Measurements from ENCODE around the gene DECR2. TPM values are rescaled to one million over a fixed set of nuclear protein-coding genes. Genes with fewer than 3 reads are reported as not detected.

Gene DECR2
- total RNA-seq, 1 donor from 2014 or later, result 21.5 TPM

DNA sequence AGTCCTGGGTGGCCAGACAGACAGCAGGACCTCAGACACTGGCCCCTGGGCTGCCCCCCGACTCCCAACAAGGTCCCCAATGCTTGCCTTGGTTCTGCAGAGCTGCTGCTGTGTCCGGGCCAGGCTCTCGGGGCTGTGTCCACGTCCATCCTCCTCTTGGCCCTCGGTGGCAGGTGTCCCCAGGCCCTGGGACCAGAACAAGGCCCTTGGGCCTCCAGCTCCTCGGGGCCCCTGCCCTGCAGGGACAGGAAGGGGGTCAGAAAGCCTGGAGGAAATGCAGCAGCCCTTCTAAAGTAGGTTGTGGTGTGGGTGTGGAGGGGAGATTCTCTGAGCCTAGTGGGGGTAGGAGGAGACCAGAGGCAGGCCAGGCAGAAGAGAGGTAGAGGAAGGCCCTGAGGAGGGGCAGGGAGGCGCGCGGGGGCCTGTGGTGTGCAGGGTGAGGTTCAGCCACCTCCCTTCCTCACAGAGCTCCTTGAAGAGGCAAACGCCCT lies 46.7 kb upstream of the DECR2 start:
- Mint-ChIP-seq H3K36me3 (peaks cover 6% of the 10 kb centered on the region), H3K4me1 (ENCODE audit: unreplicated experiment) (peaks cover 6% of the 10 kb centered on the region), H3K4me3 (no peak overlapping the region), H3K27ac (no peak overlapping the region), H3K27me3 (no peaks in the 10 kb centered on the region), H3K9me3 (no peaks in the 10 kb centered on the region)
- TF ChIP-seq, protein P1, sequence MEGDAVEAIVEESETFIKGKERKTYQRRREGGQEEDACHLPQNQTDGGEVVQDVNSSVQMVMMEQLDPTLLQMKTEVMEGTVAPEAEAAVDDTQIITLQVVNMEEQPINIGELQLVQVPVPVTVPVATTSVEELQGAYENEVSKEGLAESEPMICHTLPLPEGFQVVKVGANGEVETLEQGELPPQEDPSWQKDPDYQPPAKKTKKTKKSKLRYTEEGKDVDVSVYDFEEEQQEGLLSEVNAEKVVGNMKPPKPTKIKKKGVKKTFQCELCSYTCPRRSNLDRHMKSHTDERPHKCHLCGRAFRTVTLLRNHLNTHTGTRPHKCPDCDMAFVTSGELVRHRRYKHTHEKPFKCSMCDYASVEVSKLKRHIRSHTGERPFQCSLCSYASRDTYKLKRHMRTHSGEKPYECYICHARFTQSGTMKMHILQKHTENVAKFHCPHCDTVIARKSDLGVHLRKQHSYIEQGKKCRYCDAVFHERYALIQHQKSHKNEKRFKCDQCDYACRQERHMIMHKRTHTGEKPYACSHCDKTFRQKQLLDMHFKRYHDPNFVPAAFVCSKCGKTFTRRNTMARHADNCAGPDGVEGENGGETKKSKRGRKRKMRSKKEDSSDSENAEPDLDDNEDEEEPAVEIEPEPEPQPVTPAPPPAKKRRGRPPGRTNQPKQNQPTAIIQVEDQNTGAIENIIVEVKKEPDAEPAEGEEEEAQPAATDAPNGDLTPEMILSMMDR (conservative IDR thresholded peaks at IDR 0.05), result no peak
- no peak for DNase-seq (ENCODE audit: extremely low spot score, unreplicated experiment)

DNA sequence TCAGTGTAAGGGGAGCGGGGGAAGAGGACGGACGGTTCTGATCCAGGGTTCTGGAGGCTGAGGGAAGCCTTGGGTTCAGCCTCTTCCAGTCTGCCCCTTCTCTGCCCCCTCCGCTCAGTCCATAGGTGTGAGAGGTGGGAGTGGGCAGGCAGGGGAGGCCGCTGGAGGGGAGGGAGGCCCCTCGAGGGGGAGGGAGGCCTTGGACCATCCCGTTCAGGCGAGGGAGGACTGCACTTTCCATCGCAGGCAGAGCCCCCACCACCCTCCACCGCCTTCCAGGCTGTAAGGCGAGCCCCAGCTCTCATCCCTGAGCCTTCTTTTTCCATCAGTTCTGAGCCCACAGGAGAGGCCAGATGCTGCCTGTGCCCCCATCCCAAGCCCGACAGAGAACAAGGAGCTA lies 44.9 kb upstream of the DECR2 start:
- TF ChIP-seq, protein P1 (conservative IDR thresholded peaks at IDR 0.05), result no peak
- Mint-ChIP-seq H3K4me1 (ENCODE audit: unreplicated experiment) (no peaks in the 10 kb centered on the region), H3K27me3 (no peaks in the 10 kb centered on the region), H3K36me3 (no peaks in the 10 kb centered on the region), H3K27ac (no peak overlapping the region), H3K4me3 (no peak overlapping the region), H3K9me3 (no peaks in the 10 kb centered on the region)
- DNase-seq (ENCODE audit: extremely low spot score, unreplicated experiment), result no peak

DNA sequence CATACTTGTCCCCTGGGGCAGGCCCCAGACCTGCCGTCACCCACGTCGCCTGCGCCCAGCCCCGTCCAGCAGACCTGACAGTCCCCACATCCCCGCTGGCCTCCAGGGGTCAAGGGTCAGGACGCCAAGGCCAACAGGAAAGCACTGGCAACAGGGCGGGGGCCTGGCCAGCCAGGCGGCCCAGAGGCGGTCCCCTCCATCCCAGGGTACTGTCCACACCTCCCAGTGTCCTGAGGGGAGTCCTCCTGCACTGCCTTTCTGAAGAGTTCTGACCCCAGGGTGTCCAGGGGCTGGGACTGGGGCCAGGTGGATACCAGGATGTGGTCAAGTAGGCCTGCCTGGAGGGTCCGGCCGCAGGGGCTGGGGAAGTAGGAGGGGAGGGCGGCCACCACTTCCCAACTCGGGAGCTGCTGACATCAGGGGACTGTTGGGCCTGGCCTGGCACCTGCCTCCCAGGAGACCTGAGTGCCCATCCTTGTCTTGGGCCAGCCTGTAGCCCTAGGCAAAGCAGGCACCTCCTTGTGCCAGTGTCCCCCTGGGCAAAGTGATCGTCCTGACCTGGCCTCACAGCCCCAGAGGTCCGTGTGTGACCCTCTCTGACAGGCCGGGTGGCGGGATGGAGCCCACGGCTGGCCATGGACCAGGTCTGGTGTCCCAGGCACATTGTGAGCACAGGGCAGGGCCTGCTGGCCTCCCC lies 42.5 kb upstream of the DECR2 start:
- no peaks in the 10 kb centered on the region for H3K9me3 Mint-ChIP-seq
- DNase-seq (ENCODE audit: extremely low spot score, unreplicated experiment), result no peak
- no peak overlapping the region for H3K27ac Mint-ChIP-seq
- H3K4me1 Mint-ChIP-seq (ENCODE audit: unreplicated experiment), result peaks cover 6% of the 10 kb centered on the region
- no peaks in the 10 kb centered on the region for H3K36me3 Mint-ChIP-seq
- peaks cover 3% of the 10 kb centered on the region for H3K27me3 Mint-ChIP-seq
- no peak overlapping the region for H3K4me3 Mint-ChIP-seq
- TF ChIP-seq, protein P1 (conservative IDR thresholded peaks at IDR 0.05), result no peak

DNA sequence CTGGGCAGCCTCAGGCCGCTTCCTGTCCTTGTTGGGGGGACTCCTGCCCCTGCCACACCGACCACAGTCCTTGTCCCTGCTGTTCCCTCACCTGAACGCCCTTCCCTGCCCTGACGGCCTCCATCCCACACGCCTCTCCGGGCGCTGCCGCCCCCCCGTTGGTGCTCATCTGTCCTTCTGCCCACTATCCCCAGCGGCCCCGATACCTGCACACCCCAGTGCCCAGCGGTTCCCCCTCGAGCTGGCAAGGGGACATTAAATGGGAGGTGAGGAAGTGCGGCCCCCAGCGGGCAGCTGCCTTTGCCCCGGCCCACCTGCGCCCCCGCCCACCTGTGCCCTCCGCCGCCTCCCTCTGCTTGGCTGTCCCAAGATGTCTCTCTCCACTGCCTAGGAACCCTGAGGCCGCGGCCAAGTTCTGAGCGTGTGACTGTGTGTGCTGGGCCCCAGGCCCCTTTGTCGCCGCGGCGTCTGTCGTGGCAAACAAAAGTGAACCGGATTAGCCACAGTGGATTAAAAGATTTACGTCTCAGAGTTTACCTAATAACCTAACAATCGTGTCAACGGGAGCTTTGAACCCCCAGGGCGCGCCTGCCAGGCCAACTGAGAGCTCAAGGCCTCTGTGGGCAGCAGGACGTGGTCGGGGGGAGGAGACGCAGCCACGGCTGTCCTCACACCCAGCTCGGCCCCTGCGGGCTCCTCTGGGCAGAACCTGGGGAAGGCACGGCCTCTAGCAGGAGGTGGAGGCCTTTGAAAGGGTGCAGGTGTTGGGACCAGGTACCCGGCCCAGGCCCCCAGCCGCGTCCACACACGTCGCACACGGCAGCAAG lies 41.6 kb upstream of the DECR2 start:
- Mint-ChIP-seq H3K36me3 (no peaks in the 10 kb centered on the region), H3K9me3 (no peaks in the 10 kb centered on the region), H3K27ac (no peak overlapping the region)

DNA sequence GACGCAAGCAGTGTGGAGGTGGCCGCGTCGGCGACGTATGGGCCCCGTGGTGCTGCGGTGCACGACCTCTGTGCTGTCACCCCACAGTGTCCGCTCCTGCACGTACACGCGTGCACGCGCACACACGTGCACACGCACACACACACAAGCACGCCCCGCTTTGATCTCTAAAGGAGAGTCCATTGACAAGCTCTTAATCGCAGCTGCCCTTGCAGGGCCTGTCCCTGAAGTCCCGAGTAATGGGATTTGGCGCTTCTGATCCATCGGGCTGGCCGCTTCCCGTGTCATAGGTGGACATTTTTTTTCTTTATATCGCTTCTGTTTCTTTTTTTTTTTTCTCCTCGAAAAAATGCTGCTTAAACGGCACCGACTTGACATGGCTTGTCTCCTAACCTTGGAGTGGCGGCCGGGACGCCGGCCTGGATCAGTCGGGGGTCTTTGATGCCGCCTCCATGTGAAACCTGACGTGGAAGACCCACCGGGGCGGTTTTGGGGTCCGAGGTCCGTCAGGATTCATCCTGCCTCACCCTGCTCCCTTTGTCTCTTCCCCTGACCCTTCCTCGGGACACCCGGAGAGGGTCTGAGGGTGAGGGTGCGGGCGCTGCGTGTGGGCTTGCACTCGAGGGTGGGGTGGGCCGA lies 40.9 kb upstream of the DECR2 start:
- H3K27ac Mint-ChIP-seq, result no peak overlapping the region

More for the DNA sequence above, 41.6 kb upstream of the DECR2 start:
- DNase-seq (ENCODE audit: extremely low spot score, unreplicated experiment), result no peak
- H3K4me1 Mint-ChIP-seq (ENCODE audit: unreplicated experiment), result peaks cover 6% of the 10 kb centered on the region
- no peak overlapping the region for H3K4me3 Mint-ChIP-seq
- peaks cover 3% of the 10 kb centered on the region for H3K27me3 Mint-ChIP-seq
- TF ChIP-seq, protein P1 (conservative IDR thresholded peaks at IDR 0.05), result no peak

More for the DNA sequence above, 40.9 kb upstream of the DECR2 start:
- TF ChIP-seq, protein P1 (conservative IDR thresholded peaks at IDR 0.05), result no peak
- Mint-ChIP-seq H3K4me3 (no peak overlapping the region), H3K27me3 (peaks cover 3% of the 10 kb centered on the region), H3K36me3 (no peaks in the 10 kb centered on the region), H3K4me1 (ENCODE audit: unreplicated experiment) (peaks cover 6% of the 10 kb centered on the region), H3K9me3 (no peaks in the 10 kb centered on the region)
- no peak for DNase-seq (ENCODE audit: extremely low spot score, unreplicated experiment)
